SK-N-SH (cell line): ENCODE results near the gene RECK. TPM values are rescaled to one million over a fixed set of nuclear protein-coding genes. Genes with fewer than 3 reads are reported as not detected.
A peak's percentile ranks its signal among the peaks of the same experiment; 100 is the strongest.

Source experiments
- CTCF ChIA-PET: fragments of 300-600, 350-600 bp; formaldehyde crosslinking; extraction: SDS; loops from one replicate; lab custom pipeline; 2021; lab: Yijun Ruan, JAX
- POLR2A ChIA-PET: fragments of 350-600 bp; sonication (Branson Sonifier 250); formaldehyde crosslinking; extraction: SDS; loops from one replicate; lab custom pipeline; 2020; ENCODE audit warnings: antibody characterized with exemption, inconsistent platforms; lab: Yijun Ruan, JAX
- DNase-seq: peaks from one replicate; pipeline ENCODE4 v3.0.0; 2012
- H2AFZ ChIP-seq: fragments of 200-600 bp; sonication (generic); 2 replicates; pipeline ENCODE4 v1.8.1; 2016; ENCODE audit warnings: antibody characterized with exemption, mild to moderate bottlenecking, low read depth
- H3F3A ChIP-seq: fragments of 200-600 bp; sonication (generic); replicated peaks from 2 replicates; pipeline ENCODE3; 2016; ENCODE audit warnings: antibody characterized with exemption, mild to moderate bottlenecking; ENCODE audit not compliant: insufficient read depth
- H3K27ac ChIP-seq, 2 experiments: fragments of 200-500 bp in 1 of 2; fragments of 200-600 bp in 1 of 2; sonication (Bioruptor generic) in 1 of 2; sonication (generic), shearing (Covaris generic) in 1 of 2; 2 replicates each; pipeline versions ENCODE4 v1.5.1 to v1.6.1; 2014 to 2016; ENCODE audit warnings: low read depth in 2 of 2, inconsistent platforms in 1 of 2, low read length in 1 of 2, mild to moderate bottlenecking in 1 of 2, mixed read lengths in 1 of 2
- H3K27me3 ChIP-seq: fragments of 200-600 bp; sonication (generic), shearing (Covaris generic); 2 replicates; pipeline ENCODE4 v1.6.1; 2016; ENCODE audit warnings: mixed run types; ENCODE audit not compliant: insufficient read depth
- H3K36me3 ChIP-seq, 2 experiments: fragments of 200-500 bp in 1 of 2; fragments of 200-600 bp in 1 of 2; sonication (Bioruptor generic) in 1 of 2; sonication (generic) in 1 of 2; replicated peaks in 1 of 2; 2 replicates each; pipeline versions ENCODE3 to v1.5.1; 2014 to 2016; ENCODE audit warnings: low read length in 1 of 2, mild to moderate bottlenecking in 1 of 2; ENCODE audit not compliant: insufficient read depth in 2 of 2, control insufficient read depth in 1 of 2
- H3K4me1 ChIP-seq, 2 experiments: fragments of 200-500 bp in 1 of 2; fragments of 200-600 bp in 1 of 2; sonication (Bioruptor generic) in 1 of 2; sonication (generic), shearing (Covaris generic) in 1 of 2; 2 replicates each; pipeline versions ENCODE4 v1.5.1 to v1.6.1; 2014 to 2016; ENCODE audit warnings: low read depth in 1 of 2, low read length in 1 of 2, mixed run types in 1 of 2; ENCODE audit not compliant: insufficient read depth in 2 of 2, control insufficient read depth in 1 of 2
- H3K4me2 ChIP-seq: fragments of 200-600 bp; sonication (generic), shearing (Covaris generic); 2 replicates; pipeline ENCODE4 v1.6.1; 2017; ENCODE audit warnings: mixed run types
- H3K4me3 ChIP-seq, 2 experiments: fragments of 200-500 bp in 1 of 2; fragments of 200-600 bp in 1 of 2; sonication (Bioruptor generic) in 1 of 2; sonication (generic), shearing (Covaris generic) in 1 of 2; 2 replicates each; pipeline versions ENCODE4 v1.5.1 to v1.8.1; 2014 to 2016; ENCODE audit warnings: low read depth in 2 of 2, inconsistent platforms in 1 of 2, low read length in 1 of 2, mild to moderate bottlenecking in 1 of 2, mixed read lengths in 1 of 2, moderate library complexity in 1 of 2
- H3K79me2 ChIP-seq: fragments of 200-600 bp; sonication (generic); 2 replicates; pipeline ENCODE4 v1.8.1; 2017; ENCODE audit warnings: mild to moderate bottlenecking; ENCODE audit not compliant: insufficient read depth
- H3K9ac ChIP-seq: fragments of 200-600 bp; sonication (generic); 2 replicates; pipeline ENCODE4 v1.6.1; 2017; ENCODE audit warnings: mixed run types
- H3K9me2 ChIP-seq: fragments of 200-600 bp; sonication (generic); 2 replicates; pipeline ENCODE4 v1.6.1; 2017; ENCODE audit warnings: mixed run types
- H3K9me3 ChIP-seq: fragments of 200-600 bp; sonication (generic); 2 replicates; pipeline ENCODE4 v1.6.1; 2017; ENCODE audit warnings: mixed run types, mild to moderate bottlenecking, moderate library complexity
- H4K20me1 ChIP-seq: fragments of 200-600 bp; sonication (generic); 2 replicates; pipeline ENCODE4 v1.6.1; 2017; ENCODE audit warnings: mild to moderate bottlenecking, mixed run types; ENCODE audit not compliant: insufficient read depth
- ELF1 ChIP-seq: IDR thresholded peaks from 2 replicates; pipeline ENCODE4 v1.4.0; 2012
- FOSL2 ChIP-seq: IDR thresholded peaks from 2 replicates; pipeline ENCODE4 v1.4.0; 2012; ENCODE audit warnings: low read depth, mild to moderate bottlenecking, moderate library complexity, borderline replicate concordance
- FOXM1 ChIP-seq: IDR thresholded peaks from 2 replicates; pipeline ENCODE4 v1.4.0; 2012; ENCODE audit warnings: low read depth, mild to moderate bottlenecking
- GABPA ChIP-seq: IDR thresholded peaks from 2 replicates; pipeline ENCODE4 v1.4.0; 2012; ENCODE audit warnings: low read depth, mild to moderate bottlenecking
- JUND ChIP-seq: IDR thresholded peaks from 2 replicates; pipeline ENCODE4 v1.4.0; 2012
- MEF2A ChIP-seq: IDR thresholded peaks from 2 replicates; pipeline ENCODE4 v1.4.0; 2012; ENCODE audit warnings: low read depth, borderline replicate concordance
- MXI1 ChIP-seq: IDR thresholded peaks from 2 replicates; pipeline ENCODE4 v1.6.1; 2012; ENCODE audit warnings: mild to moderate bottlenecking, low read depth, low read length, improper control_type of control experiment
- NFIC ChIP-seq: IDR thresholded peaks from 2 replicates; pipeline ENCODE4 v1.4.0; 2012; ENCODE audit warnings: borderline replicate concordance
- NRF1 ChIP-seq: IDR thresholded peaks from 2 replicates; pipeline ENCODE4 v1.6.1; 2012; ENCODE audit warnings: low read depth, mild to moderate bottlenecking, low read length
- POLR2AphosphoS5 ChIP-seq: IDR thresholded peaks from 2 replicates; pipeline ENCODE4 v1.6.1; 2012; ENCODE audit warnings: low read depth, low read length
- RAD21 ChIP-seq: IDR thresholded peaks from 2 replicates; pipeline ENCODE4 v1.6.1; 2012; ENCODE audit warnings: mild to moderate bottlenecking, low read length
- RCOR1 ChIP-seq: fragments of 150-350 bp; IDR thresholded peaks from 2 replicates; pipeline ENCODE4 v1.6.1; 2017; ENCODE audit warnings: antibody characterized with exemption, low read length
- RXRA ChIP-seq: IDR thresholded peaks from 2 replicates; pipeline ENCODE4 v1.4.0; 2012; ENCODE audit warnings: low read depth, mild to moderate bottlenecking, borderline replicate concordance
- SMC3 ChIP-seq: IDR thresholded peaks from 2 replicates; pipeline ENCODE4 v1.6.1; 2012; ENCODE audit warnings: low read depth, low read length, improper control_type of control experiment
- TAF1 ChIP-seq: IDR thresholded peaks from 2 replicates; pipeline ENCODE4 v1.6.1; 2012; ENCODE audit warnings: low read depth, mild to moderate bottlenecking, low read length, moderate library complexity, borderline replicate concordance
- WGBS: methylation state at CpG from one replicate; pipeline ENCODE4 v1.1.6; 2017; ENCODE audit warnings: low lambda C conversion rate; 5-methylcytosine and 5-hydroxymethylcytosine counted together
- polyA plus RNA-seq, 3 experiments: library from polyadenylated mRNA; depleted of rRNA; stranded (reverse); fragments of >200 nt; gene quantifications; 2 replicates each; pipeline ENCODE4 v1.2.3, GENCODE V29; 2012
- TF ChIP-seq, protein P1 (sequence below): fragments of 150-350 bp; IDR thresholded peaks from 2 replicates; pipeline ENCODE4 v1.6.1; 2016; ENCODE audit warnings: mild to moderate bottlenecking, low read depth, low read length
- TF ChIP-seq, protein P2 (sequence below): IDR thresholded peaks from 2 replicates; pipeline ENCODE4 v1.4.0; 2012; ENCODE audit warnings: low read depth
- TF ChIP-seq, protein P3 (sequence below): fragments of 200-600 bp; sonication (generic); IDR thresholded peaks from 2 replicates; pipeline ENCODE4 v1.6.1; 2017; ENCODE audit warnings: antibody characterized with exemption, mild to moderate bottlenecking, moderate library complexity

RECK gene
- polyA plus RNA-seq, 1 of the 3 experiments (the other 2 are of a cell fraction), result 22.8 TPM

DNA sequence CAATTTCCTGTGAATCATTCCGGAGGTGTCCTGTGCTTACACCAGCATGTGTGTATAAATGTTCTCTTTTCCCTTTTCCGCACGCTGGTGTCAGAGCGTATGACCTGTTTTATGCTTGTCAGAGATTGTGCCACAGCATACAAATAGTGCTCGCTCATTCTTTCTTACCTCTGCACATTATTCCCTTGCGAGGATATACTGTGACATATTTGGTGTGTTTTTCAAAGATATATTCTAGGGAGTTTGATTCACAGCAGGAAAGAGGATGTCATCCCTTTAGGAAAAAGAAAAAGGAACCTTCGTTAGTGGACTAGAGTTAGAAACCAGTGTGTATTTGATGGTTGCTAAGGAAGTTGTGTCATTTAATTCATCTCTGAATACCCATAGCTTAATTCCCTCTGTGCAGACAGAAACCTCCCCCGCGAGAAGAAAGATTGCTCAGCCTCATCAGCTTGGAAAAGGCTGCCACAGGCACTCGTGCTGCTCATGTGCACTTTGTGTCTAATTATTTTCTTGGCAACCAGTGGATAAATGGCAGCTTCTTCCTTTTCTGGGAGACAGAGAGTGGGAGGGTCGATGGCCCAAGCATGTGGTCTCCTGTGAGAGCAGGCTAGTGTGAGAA is 117.7 kb downstream of the RECK start:
- peak overlapping the region; percentile 55; the same call in 1 of the 2 replicates for H3K9ac ChIP-seq
- CTCF ChIA-PET, result interaction anchor here (1.2 to 3.9 kb wide), 2 partner anchors 11 to 13 kb away, joined by 5 to 17 read pairs; no protein-coding TSS in a partner anchor
- H3K27ac ChIP-seq, result peak overlapping the region; percentile 61 to 92
- H3F3A ChIP-seq, result peaks cover 36% of the 10 kb centered on the region
- no peaks in the 10 kb centered on the region for H3K9me2 ChIP-seq
- H3K27me3 ChIP-seq, result no peaks in the 10 kb centered on the region
- H2AFZ ChIP-seq, result peak overlapping the region; percentile 38; the same call in 1 of the 2 replicates
- WGBS, result 42% methylated on average over 11 of the region's 11 CpGs
- DNase-seq, result no peak
- H3K9me3 ChIP-seq, result no peaks in the 10 kb centered on the region
- peaks cover 9 to 45% of the 10 kb centered on the region in 2 experiments; a peak in 3 of 4 replicates for H3K4me1 ChIP-seq
- H3K36me3 ChIP-seq, result peaks cover 0 to 39% of the 10 kb centered on the region in 2 experiments
- H3K79me2 ChIP-seq, result peaks cover 3% of the 10 kb centered on the region
- TF ChIP-seq MXI1 (peak; percentile 53; the same call in 1 of the 2 replicates), RXRA (no peak)
- TF ChIP-seq, all 33 proteins: peak for 1
- Histone ChIP-seq H3K4me3 (no peak overlapping the region), H3K4me2 (peak overlapping the region; percentile 34; the same call in 1 of the 2 replicates), H4K20me1 (no peaks in the 10 kb centered on the region)
- POLR2A ChIA-PET, result interaction anchor here (0.6 to 1.2 kb wide), 2 partner anchors 9 to 12 kb away, joined by 3 read pairs; no protein-coding TSS in a partner anchor

DNA sequence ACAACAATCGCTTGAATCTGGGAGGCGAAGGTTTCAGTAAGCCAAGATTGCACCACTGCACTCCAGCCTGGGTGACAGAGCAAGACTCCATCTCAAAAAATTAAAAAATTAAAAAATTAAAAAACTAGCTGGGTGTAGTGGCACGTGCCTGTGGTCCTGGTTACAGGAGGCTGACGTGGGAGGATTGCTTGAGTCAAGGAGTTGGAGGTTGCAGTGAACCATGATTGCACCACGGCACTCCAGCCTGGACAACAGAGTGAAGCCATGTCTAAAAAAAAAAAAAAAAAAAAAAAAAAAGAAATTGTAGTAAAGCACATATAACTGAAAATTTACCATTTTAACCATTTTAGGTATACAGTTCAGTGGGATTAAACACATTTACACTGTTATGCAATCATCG is 119.4 kb downstream of the RECK start:
- TF ChIP-seq, protein P1, sequence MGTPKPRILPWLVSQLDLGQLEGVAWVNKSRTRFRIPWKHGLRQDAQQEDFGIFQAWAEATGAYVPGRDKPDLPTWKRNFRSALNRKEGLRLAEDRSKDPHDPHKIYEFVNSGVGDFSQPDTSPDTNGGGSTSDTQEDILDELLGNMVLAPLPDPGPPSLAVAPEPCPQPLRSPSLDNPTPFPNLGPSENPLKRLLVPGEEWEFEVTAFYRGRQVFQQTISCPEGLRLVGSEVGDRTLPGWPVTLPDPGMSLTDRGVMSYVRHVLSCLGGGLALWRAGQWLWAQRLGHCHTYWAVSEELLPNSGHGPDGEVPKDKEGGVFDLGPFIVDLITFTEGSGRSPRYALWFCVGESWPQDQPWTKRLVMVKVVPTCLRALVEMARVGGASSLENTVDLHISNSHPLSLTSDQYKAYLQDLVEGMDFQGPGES, result no peak
- Histone ChIP-seq H3K4me2 (no peak overlapping the region), H3K9me2 (no peaks in the 10 kb centered on the region), H3K36me3 (peaks cover 0 to 38% of the 10 kb centered on the region in 2 experiments), H3K9me3 (no peaks in the 10 kb centered on the region), H2AFZ (no peak overlapping the region), H3K27me3 (no peaks in the 10 kb centered on the region), H3K27ac (no peak overlapping the region), H3K9ac (no peak overlapping the region), H4K20me1 (no peaks in the 10 kb centered on the region), H3K79me2 (peaks cover 3% of the 10 kb centered on the region), H3K4me1 (peaks cover 9 to 34% of the 10 kb centered on the region in 2 experiments; a peak in 3 of 4 replicates), H3F3A (peaks cover 36% of the 10 kb centered on the region), H3K4me3 (no peak overlapping the region)
- ChIA-PET CTCF (interaction anchor here (2.0 to 3.9 kb wide), 2 partner anchors 10 to 147 kb away, joined by 4 to 17 read pairs; no protein-coding TSS in a partner anchor), POLR2A (no interaction called here)
- 98% methylated on average over 6 of the region's 6 CpGs for WGBS
- DNase-seq, result no peak

DNA sequence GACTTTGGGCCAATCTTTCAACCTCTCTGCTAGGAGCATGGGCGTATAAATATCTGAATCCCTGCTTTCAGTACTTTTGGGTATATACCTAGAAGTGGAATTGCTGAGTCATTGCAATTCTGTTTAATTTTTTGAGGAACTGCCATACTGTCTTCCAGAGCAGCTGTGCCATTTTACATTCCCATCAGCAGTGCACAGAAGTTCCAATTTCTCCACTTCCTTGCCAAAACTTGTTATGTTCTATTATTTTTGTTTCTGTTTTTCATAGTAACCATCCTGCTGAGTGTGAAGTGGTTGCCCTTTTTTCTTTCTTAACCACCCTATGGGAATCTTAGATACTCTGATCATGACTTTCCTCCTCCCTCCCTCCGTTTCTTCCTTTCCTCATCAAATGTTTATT is 121.4 kb downstream of the RECK start:
- no peaks in the 10 kb centered on the region for H4K20me1 ChIP-seq
- POLR2A ChIA-PET, result no interaction called here
- no peak overlapping the region for H3K9ac ChIP-seq
- H3K36me3 ChIP-seq, result peaks cover 0 to 33% of the 10 kb centered on the region in 2 experiments
- peaks cover 23 to 40% of the 10 kb centered on the region in 2 experiments; a peak in 3 of 4 replicates for H3K4me1 ChIP-seq
- no peak overlapping the region for H3K4me2 ChIP-seq
- H3F3A ChIP-seq, result peaks cover 43% of the 10 kb centered on the region
- H3K27ac ChIP-seq, result peak overlapping the region in 1 of 2 experiments; percentile 44; a peak in 1 of 4 replicates
- no peaks in the 10 kb centered on the region for H3K9me3 ChIP-seq
- 97% methylated on average over 2 of the region's 2 CpGs for WGBS
- H3K27me3 ChIP-seq, result no peaks in the 10 kb centered on the region
- CTCF ChIA-PET, result interaction anchor here (1.4 kb wide), 2 partner anchors 9 to 55 kb away, joined by 3 to 4 read pairs; no protein-coding TSS in a partner anchor
- no peak for DNase-seq
- peaks cover 2% of the 10 kb centered on the region for H3K79me2 ChIP-seq
- H3K9me2 ChIP-seq, result no peaks in the 10 kb centered on the region
- no peak overlapping the region for H3K4me3 ChIP-seq
- no peak overlapping the region for H2AFZ ChIP-seq
- TF ChIP-seq JUND, result no peak
- no peak for TF ChIP-seq RAD21
- no peak for TF ChIP-seq ELF1
- no peak for TF ChIP-seq NRF1
- TF ChIP-seq FOSL2, result no peak
- TF ChIP-seq, protein P1, result no peak
- no peak for TF ChIP-seq MEF2A
- TF ChIP-seq, protein P2, sequence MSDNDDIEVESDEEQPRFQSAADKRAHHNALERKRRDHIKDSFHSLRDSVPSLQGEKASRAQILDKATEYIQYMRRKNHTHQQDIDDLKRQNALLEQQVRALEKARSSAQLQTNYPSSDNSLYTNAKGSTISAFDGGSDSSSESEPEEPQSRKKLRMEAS, result no peak
- no peak for TF ChIP-seq GABPA
- TF ChIP-seq, protein P3, sequence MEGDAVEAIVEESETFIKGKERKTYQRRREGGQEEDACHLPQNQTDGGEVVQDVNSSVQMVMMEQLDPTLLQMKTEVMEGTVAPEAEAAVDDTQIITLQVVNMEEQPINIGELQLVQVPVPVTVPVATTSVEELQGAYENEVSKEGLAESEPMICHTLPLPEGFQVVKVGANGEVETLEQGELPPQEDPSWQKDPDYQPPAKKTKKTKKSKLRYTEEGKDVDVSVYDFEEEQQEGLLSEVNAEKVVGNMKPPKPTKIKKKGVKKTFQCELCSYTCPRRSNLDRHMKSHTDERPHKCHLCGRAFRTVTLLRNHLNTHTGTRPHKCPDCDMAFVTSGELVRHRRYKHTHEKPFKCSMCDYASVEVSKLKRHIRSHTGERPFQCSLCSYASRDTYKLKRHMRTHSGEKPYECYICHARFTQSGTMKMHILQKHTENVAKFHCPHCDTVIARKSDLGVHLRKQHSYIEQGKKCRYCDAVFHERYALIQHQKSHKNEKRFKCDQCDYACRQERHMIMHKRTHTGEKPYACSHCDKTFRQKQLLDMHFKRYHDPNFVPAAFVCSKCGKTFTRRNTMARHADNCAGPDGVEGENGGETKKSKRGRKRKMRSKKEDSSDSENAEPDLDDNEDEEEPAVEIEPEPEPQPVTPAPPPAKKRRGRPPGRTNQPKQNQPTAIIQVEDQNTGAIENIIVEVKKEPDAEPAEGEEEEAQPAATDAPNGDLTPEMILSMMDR, result no peak
- no peak for TF ChIP-seq NFIC
- no peak for TF ChIP-seq POLR2AphosphoS5
- no peak for TF ChIP-seq SMC3
- no peak for TF ChIP-seq RCOR1
- no peak for TF ChIP-seq FOXM1
- TF ChIP-seq TAF1, result no peak
